Sigmoid colon (tissue), 7 donors: ENCODE results near the gene EPM2AIP1. TPM values are rescaled to one million over a fixed set of nuclear protein-coding genes. Genes with fewer than 3 reads are reported as not detected.

Source experiments
- DNase-seq: peaks from one replicate; pipeline ENCODE4 v3.0.0-alpha.2; 2019
- H3K27ac ChIP-seq, 4 donors: fragments of 200-600 bp; sonication (generic); one replicate each; pipeline ENCODE4 v1.5.1; 2016 to 2019; ENCODE audit warnings: mild to moderate bottlenecking in 1 of 4
- H3K27me3 ChIP-seq, 3 donors: fragments of 200-600 bp; sonication (generic); one replicate each; pipeline ENCODE4 v1.5.1; 2019; ENCODE audit warnings: mild to moderate bottlenecking in 1 of 3
- H3K36me3 ChIP-seq, 4 donors: fragments of 200-600 bp; sonication (generic); one replicate each; pipeline ENCODE4 v1.5.1; 2016 to 2019
- H3K4me1 ChIP-seq, 4 donors: fragments of 200-600 bp; sonication (generic); one replicate each; pipeline ENCODE4 v1.5.1; 2017 to 2019
- H3K4me3 ChIP-seq, 4 donors: fragments of 200-600 bp; sonication (generic); one replicate each; pipeline ENCODE4 v1.5.1; 2017 to 2019; ENCODE audit warnings: mild to moderate bottlenecking in 2 of 4, moderate library complexity in 1 of 4
- H3K9me3 ChIP-seq, 4 donors: fragments of 200-600 bp in 3 of 4; sonication (generic) in 3 of 4; one replicate each; pipeline versions ENCODE4 v1.5.1 to v1.6.1; 2013 to 2019
- CTCF ChIP-seq, 4 experiments: fragments of 450-650 bp in 3 of 4; fragments of 200-600 bp in 1 of 4; IDR thresholded peaks; one replicate each; pipeline ENCODE4 v1.5.1; 2016 to 2019; ENCODE audit warnings: antibody characterized with exemption in 4 of 4, mild to moderate bottlenecking in 3 of 4, moderate library complexity in 2 of 4
- EP300 ChIP-seq, 4 donors: sonication (generic); formaldehyde crosslinking; IDR thresholded peaks; one replicate each; pipeline ENCODE4 v1.6.1; 2017; ENCODE audit warnings: antibody characterized with exemption in 4 of 4
- POLR2A ChIP-seq, 2 donors: fragments of 450-650 bp; IDR thresholded peaks; one replicate each; pipeline ENCODE4 v1.6.1; 2016; ENCODE audit warnings: antibody characterized with exemption in 2 of 2, mild to moderate bottlenecking in 2 of 2, moderate library complexity in 2 of 2
- POLR2AphosphoS5 ChIP-seq, 4 donors: sonication (generic); formaldehyde crosslinking; IDR thresholded peaks; one replicate each; pipeline ENCODE4 v1.6.1; 2017; ENCODE audit warnings: antibody characterized with exemption in 4 of 4
- WGBS, 2 donors: extraction: QIAGEN DNeasy Blood & Tissue Kit; methylation state at CpG; one replicate each; pipeline ENCODE4 v1.1.7; 2013; 5-methylcytosine and 5-hydroxymethylcytosine counted together
- intact Hi-C: fragments of 100-400 bp; cut with DNase I; formaldehyde crosslinking; loops from one replicate; pipeline ENCODE4 v1.15.1; 2023
- polyA plus RNA-seq, 3 donors: library from polyadenylated mRNA; stranded (reverse); fragments of 200-250 nt; gene quantifications; one replicate each; pipeline ENCODE4 v1.2.3, GENCODE V29; 2013
- total RNA-seq, 4 donors: library from RNA; depleted of rRNA; stranded (reverse); fragments of >200 nt; gene quantifications; one replicate each; pipeline ENCODE4 v1.1.0, GENCODE V29; 2016
- donor health status: healthy with polysubstance abuse.
- donor health status: Bipolar disorder and iron deficiency.
- donor health status: healthy.

EPM2AIP1 gene
- total and polyA plus RNA-seq, 7 donors = 1.2 to 18.9 (median 11.8) TPM

GRCh38 chr3:36944012-36944640, 48.8 kb downstream of the EPM2AIP1 start:
- intact Hi-C loops = loop anchor here (5.0 kb wide), 1 partner anchor 37 kb away; no protein-coding TSS in a partner anchor
- Histone ChIP-seq H3K27ac (peak overlapping the region; percentile 70 to 80 (median 78)), H3K9me3 (peaks cover 0 to 12% (median 6%) of the 10 kb centered on the region in 4 donors), H3K27me3 (no peaks in the 10 kb centered on the region), H3K36me3 (no peaks in the 10 kb centered on the region), H3K4me3 (peak overlapping the region; percentile 45 to 85 (median 76)), H3K4me1 (peaks cover 0 to 34% (median 10%) of the 10 kb centered on the region in 4 donors)
- WGBS, 2 donors = 1% methylated on average over 56 of the region's 56 CpGs
- TF ChIP-seq POLR2AphosphoS5 (IDR thresholded peaks at IDR 0.05) (peak in 3 of 4 donors; percentile 21 to 49 (median 39)), CTCF (IDR thresholded peaks at IDR 0.05) (no peak)
- peak; percentile 80 for DNase-seq

GRCh38 chr3:36943601-36944000, 49.3 kb downstream of the EPM2AIP1 start:
- Histone ChIP-seq H3K4me3 (peak overlapping the region; percentile 45 to 85 (median 76)), H3K36me3 (no peaks in the 10 kb centered on the region), H3K4me1 (peaks cover 0 to 34% (median 10%) of the 10 kb centered on the region in 4 donors), H3K27ac (peak overlapping the region; percentile 70 to 80 (median 78)), H3K27me3 (no peaks in the 10 kb centered on the region), H3K9me3 (peaks cover 0 to 12% (median 6%) of the 10 kb centered on the region in 4 donors)
- no peak for DNase-seq
- intact Hi-C loops = loop anchor here (5.0 kb wide), 1 partner anchor 36 kb away; no protein-coding TSS in a partner anchor
- no peak for TF ChIP-seq POLR2AphosphoS5 (IDR thresholded peaks at IDR 0.05)
- no peak for TF ChIP-seq CTCF (IDR thresholded peaks at IDR 0.05)
- no peak for TF ChIP-seq POLR2A (IDR thresholded peaks at IDR 0.05)
- TF ChIP-seq EP300 (IDR thresholded peaks at IDR 0.05) = no peak
- 28 to 37% methylated on average over 10 of the region's 10 CpGs for WGBS, 2 donors

GRCh38 chr3:36942638-36943248, 50.2 kb downstream of the EPM2AIP1 start:
- DNase-seq = no peak
- no peaks in the 10 kb centered on the region for H3K27me3 ChIP-seq
- H3K9me3 ChIP-seq = peaks cover 0 to 7% (median 2%) of the 10 kb centered on the region in 4 donors
- H3K36me3 ChIP-seq = no peaks in the 10 kb centered on the region
- 36 to 77% methylated on average over 21 of the region's 21 CpGs for WGBS, 2 donors
- intact Hi-C loops = loop anchor here (5.0 kb wide), 1 partner anchor 35 kb away; no protein-coding TSS in a partner anchor
- TF ChIP-seq POLR2A (IDR thresholded peaks at IDR 0.05) = no peak
- no peak for TF ChIP-seq EP300 (IDR thresholded peaks at IDR 0.05)
- no peak for TF ChIP-seq POLR2AphosphoS5 (IDR thresholded peaks at IDR 0.05)
- TF ChIP-seq CTCF (IDR thresholded peaks at IDR 0.05) = no peak
- H3K4me1 ChIP-seq = peaks cover 0 to 34% (median 10%) of the 10 kb centered on the region in 4 donors
- no peak overlapping the region for H3K27ac ChIP-seq
- H3K4me3 ChIP-seq = no peak overlapping the region

GRCh38 chr3:36941658-36942057, 51.3 kb downstream of the EPM2AIP1 start:
- Histone ChIP-seq H3K4me3 (no peak overlapping the region), H3K9me3 (no peaks in the 10 kb centered on the region), H3K4me1 (peaks cover 0 to 34% (median 10%) of the 10 kb centered on the region in 4 donors), H3K27ac (no peak overlapping the region), H3K36me3 (no peaks in the 10 kb centered on the region), H3K27me3 (no peaks in the 10 kb centered on the region)
- 85 to 89% methylated on average over 3 of the region's 3 CpGs for WGBS, 2 donors
- DNase-seq = no peak
- TF ChIP-seq EP300 (IDR thresholded peaks at IDR 0.05) = no peak
- TF ChIP-seq POLR2AphosphoS5 (IDR thresholded peaks at IDR 0.05) = no peak
- TF ChIP-seq CTCF (IDR thresholded peaks at IDR 0.05) = no peak
- TF ChIP-seq POLR2A (IDR thresholded peaks at IDR 0.05) = no peak
- intact Hi-C loops = loop anchor here (5.0 kb wide), 1 partner anchor 34 kb away; no protein-coding TSS in a partner anchor
